Neuronal stem cell (in vitro differentiated cells): ENCODE data around the gene APOL5.

Source experiments
- DNase-seq: peaks from one replicate; pipeline ENCODE4 v3.0.0-alpha.2; 2013; ENCODE audit warnings: low spot score
- H2AFZ ChIP-seq: one replicate; pipeline ENCODE4 v1.6.1; 2013; ENCODE audit warnings: mild to moderate bottlenecking, low read length, inconsistent platforms
- H2AK5ac ChIP-seq: 2 replicates; pipeline ENCODE4 v1.6.1; 2013; ENCODE audit warnings: low read depth, mild to moderate bottlenecking, inconsistent platforms, low read length, moderate library complexity, mixed read lengths
- H2BK120ac ChIP-seq: 2 replicates; pipeline ENCODE4 v1.6.1; 2013; ENCODE audit warnings: low read depth, mild to moderate bottlenecking, inconsistent platforms, low read length, moderate library complexity, mixed read lengths
- H2BK12ac ChIP-seq: one replicate; pipeline ENCODE4 v1.6.1; 2013; ENCODE audit warnings: low read length, inconsistent platforms
- H2BK15ac ChIP-seq: 2 replicates; pipeline ENCODE4 v1.6.1; 2013; ENCODE audit warnings: mild to moderate bottlenecking, low read length, inconsistent platforms, mixed read lengths
- H2BK5ac ChIP-seq: one replicate; pipeline ENCODE4 v1.6.1; 2013; ENCODE audit warnings: inconsistent platforms, mild to moderate bottlenecking, low read length, moderate library complexity
- H3K14ac ChIP-seq: one replicate; pipeline ENCODE4 v1.6.1; 2013; ENCODE audit warnings: low read length, inconsistent platforms
- H3K18ac ChIP-seq: 2 replicates; pipeline ENCODE4 v1.6.1; 2013; ENCODE audit warnings: low read length, inconsistent platforms
- H3K23ac ChIP-seq: 2 replicates; pipeline ENCODE4 v1.6.1; 2013; ENCODE audit warnings: low read depth, mild to moderate bottlenecking, mixed read lengths, low read length, inconsistent platforms; ENCODE audit not compliant: poor library complexity
- H3K27ac ChIP-seq: replicated peaks from 3 replicates; pipeline ENCODE4 v1.5.1; 2013; ENCODE audit warnings: low read length, inconsistent platforms
- H3K27me3 ChIP-seq, 3 experiments: 2 replicates each; pipeline ENCODE4 v1.6.1; 2013; ENCODE audit warnings: low read length in 3 of 3, mild to moderate bottlenecking in 2 of 3, inconsistent platforms in 1 of 3, low read depth in 1 of 3, mixed read lengths in 1 of 3, moderate library complexity in 1 of 3; ENCODE audit not compliant: control insufficient read depth in 3 of 3, insufficient read depth in 3 of 3
- H3K36me3 ChIP-seq, 2 donors: replicated peaks in 1 of 2; 2 replicates each; pipeline ENCODE4 v1.6.1; 2013; ENCODE audit warnings: low read length in 2 of 2; ENCODE audit not compliant: control insufficient read depth in 2 of 2, insufficient read depth in 2 of 2
- H3K4ac ChIP-seq: 2 replicates; pipeline ENCODE4 v1.6.1; 2013; ENCODE audit warnings: inconsistent platforms, mild to moderate bottlenecking, low read length, moderate library complexity
- H3K4me1 ChIP-seq, 2 donors: 1 replicate in 1 of 2; 2 replicates in 1 of 2; pipeline ENCODE4 v1.6.1; 2013; ENCODE audit warnings: low read length in 2 of 2, low read depth in 1 of 2; ENCODE audit not compliant: control insufficient read depth in 2 of 2, insufficient read depth in 1 of 2
- H3K4me2 ChIP-seq: one replicate; pipeline ENCODE4 v1.6.1; 2013; ENCODE audit warnings: mild to moderate bottlenecking, low read length, inconsistent platforms; ENCODE audit not compliant: insufficient read depth, poor library complexity, severe bottlenecking
- H3K4me3 ChIP-seq, 2 donors: 2 replicates each; pipeline ENCODE4 v1.5.1; 2013; ENCODE audit warnings: low read length in 2 of 2, mild to moderate bottlenecking in 2 of 2, inconsistent platforms in 1 of 2, moderate library complexity in 1 of 2
- H3K79me1 ChIP-seq: one replicate; pipeline ENCODE4 v1.6.1; 2013; ENCODE audit warnings: low read depth, mild to moderate bottlenecking, inconsistent platforms, low read length, moderate library complexity
- H3K9ac ChIP-seq: one replicate; pipeline ENCODE4 v1.6.1; 2013; ENCODE audit warnings: mild to moderate bottlenecking, low read depth, low read length, inconsistent platforms; ENCODE audit not compliant: poor library complexity
- H3K9me3 ChIP-seq, 2 donors: replicated peaks in 1 of 2; 2 replicates each; pipeline versions ENCODE3 to v1.6.1; 2013; ENCODE audit warnings: low read length in 2 of 2, mild to moderate bottlenecking in 2 of 2, inconsistent platforms in 1 of 2, low read depth in 1 of 2, mixed read lengths in 1 of 2, moderate library complexity in 1 of 2; ENCODE audit not compliant: control insufficient read depth in 2 of 2, insufficient read depth in 1 of 2
- H4K8ac ChIP-seq: one replicate; pipeline ENCODE4 v1.6.1; 2013; ENCODE audit warnings: low read depth, mild to moderate bottlenecking, inconsistent platforms, low read length, moderate library complexity
- H4K91ac ChIP-seq: one replicate; pipeline ENCODE4 v1.6.1; 2013; ENCODE audit warnings: low read length, low read depth, mild to moderate bottlenecking, inconsistent platforms; ENCODE audit not compliant: poor library complexity
- WGBS, 2 donors: extraction: QIAGEN DNeasy Blood & Tissue Kit; methylation state at CpG; one replicate each; pipeline ENCODE4 v1.1.7; 2013; ENCODE audit warnings: missing lambda C conversion rate in 2 of 2, mixed read lengths in 1 of 2; ENCODE audit not compliant: insufficient read length in 2 of 2, insufficient replicate concordance in 1 of 2; ENCODE audit errors: extremely low coverage in 2 of 2; 5-methylcytosine and 5-hydroxymethylcytosine counted together

Gene APOL5

DNA sequence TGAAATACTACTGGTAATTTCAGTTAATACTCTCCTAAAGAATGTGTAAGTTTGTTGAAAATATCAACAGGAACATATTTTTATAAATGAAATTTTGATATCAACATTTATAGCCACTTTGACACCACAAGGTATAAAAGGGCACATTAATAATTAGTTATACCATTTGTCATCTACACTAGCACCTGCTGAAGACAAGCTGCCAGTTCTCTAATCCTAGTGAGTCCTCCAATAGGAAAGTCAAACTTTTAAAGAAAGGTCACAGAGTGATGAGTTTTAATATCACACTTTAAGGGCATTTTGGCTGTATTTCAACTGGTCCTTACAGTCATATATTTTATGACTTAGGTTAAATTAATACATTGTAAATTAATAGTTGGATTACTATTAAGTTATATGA lies 52.3 kb downstream of the APOL5 start:
- Histone ChIP-seq H3K4me3 (no peak overlapping the region), H2AK5ac (no peak overlapping the region), H3K23ac (no peak overlapping the region), H3K4me2 (no peak overlapping the region), H3K27ac (no peak overlapping the region), H4K91ac (no peak overlapping the region), H3K18ac (no peak overlapping the region), H3K4me1 (peaks cover 4% of the 10 kb centered on the region in 2 donors), H4K8ac (no peak overlapping the region), H2BK12ac (no peak overlapping the region), H3K36me3 (peaks cover 0 to 19% of the 10 kb centered on the region in 2 donors), H2BK120ac (no peak overlapping the region), H3K27me3 (no peaks in the 10 kb centered on the region), H2AFZ (no peak overlapping the region), H2BK5ac (no peak overlapping the region), H3K9me3 (no peaks in the 10 kb centered on the region), H3K79me1 (no peaks in the 10 kb centered on the region), H3K4ac (no peak overlapping the region), H3K14ac (no peak overlapping the region), H2BK15ac (no peak overlapping the region), H3K9ac (no peak overlapping the region)
- no peak for DNase-seq

DNA sequence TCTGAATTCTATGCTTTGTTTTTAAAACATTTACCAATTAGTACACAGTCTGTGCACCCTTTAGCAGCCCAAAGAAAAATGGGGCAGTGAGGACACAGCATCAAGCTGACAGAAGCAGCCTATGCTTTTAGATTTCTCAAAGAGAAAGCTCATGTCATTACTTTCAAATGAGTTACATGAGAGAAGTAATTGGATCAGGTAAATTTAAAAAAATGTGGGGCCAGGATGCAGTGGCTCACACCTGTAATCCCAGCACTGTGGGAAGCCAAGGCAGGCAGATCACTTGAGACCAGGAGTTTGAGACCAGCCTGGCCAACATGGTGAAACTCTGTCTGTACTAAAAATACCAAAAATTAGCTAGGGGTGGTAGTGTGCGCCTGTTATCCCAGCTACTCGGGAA lies 57.7 kb downstream of the APOL5 start:
- H3K9ac ChIP-seq: no peak overlapping the region
- no peak overlapping the region for H3K14ac ChIP-seq
- H2BK15ac ChIP-seq: no peak overlapping the region
- DNase-seq: no peak
- no peak overlapping the region for H4K91ac ChIP-seq
- no peak overlapping the region for H3K4me3 ChIP-seq
- H2AK5ac ChIP-seq: no peak overlapping the region
- H3K27ac ChIP-seq: no peak overlapping the region
- H3K18ac ChIP-seq: no peak overlapping the region
- H3K4me1 ChIP-seq: no peaks in the 10 kb centered on the region
- H2BK5ac ChIP-seq: no peak overlapping the region
- H2BK120ac ChIP-seq: no peak overlapping the region
- no peaks in the 10 kb centered on the region for H3K79me1 ChIP-seq
- H3K9me3 ChIP-seq: no peaks in the 10 kb centered on the region
- H2AFZ ChIP-seq: no peak overlapping the region
- no peak overlapping the region for H4K8ac ChIP-seq
- H3K36me3 ChIP-seq: peaks cover 0 to 36% of the 10 kb centered on the region in 2 donors
- no peak overlapping the region for H3K4me2 ChIP-seq
- WGBS, 2 donors: no CpG with 5 or more reads among the region's 2 CpGs
- H2BK12ac ChIP-seq: no peak overlapping the region
- no peak overlapping the region for H3K23ac ChIP-seq
- no peaks in the 10 kb centered on the region for H3K27me3 ChIP-seq
- H3K4ac ChIP-seq: no peak overlapping the region

DNA sequence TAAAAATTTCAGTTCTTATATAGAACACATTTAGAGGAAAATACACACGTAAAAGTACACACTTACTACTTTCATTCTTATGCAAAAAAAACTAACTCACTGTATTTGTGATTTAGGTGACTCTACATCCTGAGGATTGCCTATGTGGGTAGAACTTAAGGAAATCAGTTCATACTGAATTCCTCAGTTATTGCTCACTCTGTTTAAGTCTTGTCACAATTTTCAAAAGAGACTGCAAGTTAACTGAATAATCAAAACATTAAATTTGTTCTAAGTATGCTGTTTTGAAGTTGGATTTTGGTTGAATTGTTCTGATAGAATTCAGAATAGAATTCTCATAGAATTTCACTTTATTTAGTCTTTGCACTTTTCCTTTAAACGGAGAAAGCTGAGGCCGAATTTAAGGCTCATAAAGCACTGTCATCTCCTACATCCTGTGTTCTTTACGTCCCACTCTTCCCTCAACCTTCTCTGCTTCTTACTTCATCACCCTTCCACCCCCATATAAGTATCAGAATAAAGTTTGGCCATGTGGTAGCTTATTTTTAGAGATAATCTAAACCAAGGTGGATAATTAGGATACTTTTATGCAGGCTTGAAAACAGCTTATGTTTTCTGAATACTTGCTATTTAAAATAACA lies 59.8 kb downstream of the APOL5 start:
- H3K79me1 ChIP-seq: no peaks in the 10 kb centered on the region
- no peak overlapping the region for H4K8ac ChIP-seq
- no peak overlapping the region for H2BK120ac ChIP-seq
- H2AK5ac ChIP-seq: no peak overlapping the region
- no peak overlapping the region for H3K23ac ChIP-seq
- H2AFZ ChIP-seq: no peak overlapping the region
- DNase-seq: no peak
- H3K9me3 ChIP-seq: no peaks in the 10 kb centered on the region
- H3K27me3 ChIP-seq: no peaks in the 10 kb centered on the region
- no peak overlapping the region for H3K9ac ChIP-seq
- no peak overlapping the region for H3K4me3 ChIP-seq
- H3K4ac ChIP-seq: no peak overlapping the region
- H3K18ac ChIP-seq: no peak overlapping the region
- no peak overlapping the region for H2BK15ac ChIP-seq
- H2BK5ac ChIP-seq: no peak overlapping the region
- H3K4me1 ChIP-seq: no peaks in the 10 kb centered on the region
- no peak overlapping the region for H3K27ac ChIP-seq
- H3K36me3 ChIP-seq: peaks cover 0 to 46% of the 10 kb centered on the region in 2 donors
- H2BK12ac ChIP-seq: no peak overlapping the region
- H4K91ac ChIP-seq: no peak overlapping the region
- WGBS, 2 donors: no CpG with 5 or more reads among the region's 4 CpGs
- no peak overlapping the region for H3K14ac ChIP-seq
- H3K4me2 ChIP-seq: no peak overlapping the region
